ENCODE results near the gene TBC1D22A. TPM values are rescaled to one million over a fixed set of nuclear protein-coding genes. Genes with fewer than 3 reads are reported as not detected.

The TBC1D22A gene
- polyA plus RNA-seq, 1 of the 3 experiments (the other 2 are of a cell fraction): 16.5 TPM

- Histone ChIP-seq H3K36me3 (replicated peaks in 1 of 2; ENCODE audit: control insufficient read depth in 1 of 2, insufficient read depth in 2 of 2, low read length in 1 of 2) (peaks cover 0 to 10% of the 10 kb centered on the region in 2 experiments), H3K4me2 (no peak overlapping the region), H3F3A (replicated peaks; ENCODE audit: insufficient read depth) (no peaks in the 10 kb centered on the region), H2AFZ (ENCODE audit: low read depth) (no peak overlapping the region), H3K9me3 (no peaks in the 10 kb centered on the region), H3K27ac (ENCODE audit: low read depth in 2 of 2, low read length in 1 of 2) (no peak overlapping the region), H3K9me2 (no peaks in the 10 kb centered on the region), H3K27me3 (ENCODE audit: insufficient read depth) (no peaks in the 10 kb centered on the region), H3K79me2 (ENCODE audit: insufficient read depth) (no peaks in the 10 kb centered on the region), H3K4me1 (ENCODE audit: control insufficient read depth in 1 of 2, insufficient read depth in 2 of 2, low read depth in 1 of 2, low read length in 1 of 2) (peaks cover 0 to 2% of the 10 kb centered on the region in 2 experiments; a peak in 1 of 4 replicates), H3K4me3 (ENCODE audit: low read depth in 2 of 2, low read length in 1 of 2) (no peak overlapping the region), H3K9ac (no peak overlapping the region), H4K20me1 (ENCODE audit: insufficient read depth) (no peaks in the 10 kb centered on the region)
- ChIA-PET CTCF (interaction anchor here (0.9 to 1.6 kb wide), 5 partner anchors 9 to 199 kb away, joined by 3 to 8 read pairs (median 4); no protein-coding TSS in a partner anchor), POLR2A (no interaction called here)
- no peak for DNase-seq
- 96% methylated on average over 15 of the region's 15 CpGs for WGBS (ENCODE audit: low lambda C conversion rate)
- TF ChIP-seq TAF1 (IDR thresholded peaks at IDR 0.05; ENCODE audit: borderline replicate concordance, low read depth, low read length) (no peak), EZH2phosphoT487 (IDR thresholded peaks at IDR 0.05; ENCODE audit: borderline replicate concordance, low read depth) (no peak), MAX (IDR thresholded peaks at IDR 0.05; ENCODE audit: low read depth) (no peak), FOSL2 (IDR thresholded peaks at IDR 0.05; ENCODE audit: borderline replicate concordance, low read depth) (no peak), MXI1 (IDR thresholded peaks at IDR 0.05; ENCODE audit: low read depth, low read length) (no peak), NFIC (IDR thresholded peaks at IDR 0.05; ENCODE audit: borderline replicate concordance) (no peak), RAD21 (IDR thresholded peaks at IDR 0.05; ENCODE audit: low read length) (no peak), POLR2AphosphoS5 (IDR thresholded peaks at IDR 0.05; ENCODE audit: low read depth, low read length) (no peak), USF1 (IDR thresholded peaks at IDR 0.05; ENCODE audit: borderline replicate concordance, low read depth) (no peak), RCOR1 (IDR thresholded peaks at IDR 0.05; ENCODE audit: low read length) (no peak), TEAD4 (IDR thresholded peaks at IDR 0.05; ENCODE audit: borderline replicate concordance, insufficient read depth) (no peak), RFX5 (IDR thresholded peaks at IDR 0.05; ENCODE audit: low read length) (no peak)
- TF ChIP-seq, protein P1, sequence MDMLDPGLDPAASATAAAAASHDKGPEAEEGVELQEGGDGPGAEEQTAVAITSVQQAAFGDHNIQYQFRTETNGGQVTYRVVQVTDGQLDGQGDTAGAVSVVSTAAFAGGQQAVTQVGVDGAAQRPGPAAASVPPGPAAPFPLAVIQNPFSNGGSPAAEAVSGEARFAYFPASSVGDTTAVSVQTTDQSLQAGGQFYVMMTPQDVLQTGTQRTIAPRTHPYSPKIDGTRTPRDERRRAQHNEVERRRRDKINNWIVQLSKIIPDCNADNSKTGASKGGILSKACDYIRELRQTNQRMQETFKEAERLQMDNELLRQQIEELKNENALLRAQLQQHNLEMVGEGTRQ (IDR thresholded peaks at IDR 0.05; ENCODE audit: borderline replicate concordance, low read depth, low read length): no peak
Measured at GRCh38 chr22:46997311-46997970, 235.0 kb downstream of the TBC1D22A start.

DNA sequence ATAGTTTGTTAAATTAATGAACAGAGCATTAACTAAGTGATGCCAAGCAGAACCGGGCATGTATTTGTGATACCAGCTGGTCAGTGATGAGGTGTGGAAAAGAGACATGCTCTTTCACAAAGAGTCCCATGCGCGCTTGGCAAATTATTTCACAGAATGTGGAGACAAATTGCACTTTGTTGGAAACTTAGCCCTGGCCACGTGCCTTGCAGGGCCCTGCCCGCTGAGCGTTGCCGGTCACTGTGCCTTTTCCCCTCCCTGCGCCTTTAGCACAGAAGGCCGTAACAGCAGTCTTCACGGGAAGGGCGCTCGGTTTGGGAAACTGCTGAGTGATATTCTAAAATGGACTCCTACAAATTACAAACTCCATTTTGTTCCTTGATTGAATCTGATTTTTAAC is 235.9 kb downstream of the TBC1D22A start:
- ChIA-PET POLR2A (no interaction called here), CTCF (interaction anchor here (1.3 kb wide), 1 partner anchor 200 kb away, joined by 4 read pairs; no protein-coding TSS in a partner anchor)
- no peaks in the 10 kb centered on the region for H3K9me2 ChIP-seq
- no peak overlapping the region for H2AFZ ChIP-seq (ENCODE audit: low read depth)
- H3K9ac ChIP-seq: no peak overlapping the region
- no peak overlapping the region for H3K4me3 ChIP-seq (ENCODE audit: low read depth in 2 of 2, low read length in 1 of 2)
- peaks cover 0 to 2% of the 10 kb centered on the region in 2 experiments; a peak in 1 of 4 replicates for H3K4me1 ChIP-seq (ENCODE audit: control insufficient read depth in 1 of 2, insufficient read depth in 2 of 2, low read depth in 1 of 2, low read length in 1 of 2)
- peaks cover 0 to 10% of the 10 kb centered on the region in 2 experiments for H3K36me3 ChIP-seq (replicated peaks in 1 of 2; ENCODE audit: control insufficient read depth in 1 of 2, insufficient read depth in 2 of 2, low read length in 1 of 2)
- H3K4me2 ChIP-seq: no peak overlapping the region
- H3K9me3 ChIP-seq: no peaks in the 10 kb centered on the region
- H3F3A ChIP-seq (replicated peaks; ENCODE audit: insufficient read depth): no peaks in the 10 kb centered on the region
- H4K20me1 ChIP-seq (ENCODE audit: insufficient read depth): no peaks in the 10 kb centered on the region
- H3K27me3 ChIP-seq (ENCODE audit: insufficient read depth): no peaks in the 10 kb centered on the region
- WGBS (ENCODE audit: low lambda C conversion rate): 96% methylated on average over 12 of the region's 12 CpGs
- DNase-seq: no peak
- no peak overlapping the region for H3K27ac ChIP-seq (ENCODE audit: low read depth in 2 of 2, low read length in 1 of 2)
- no peaks in the 10 kb centered on the region for H3K79me2 ChIP-seq (ENCODE audit: insufficient read depth)
- no peak for TF ChIP-seq CHD2 (IDR thresholded peaks at IDR 0.05; ENCODE audit: low read length, partially characterized antibody)
- TF ChIP-seq SIN3A (IDR thresholded peaks at IDR 0.05; ENCODE audit: borderline replicate concordance, low read depth, low read length): no peak
- TF ChIP-seq RCOR1 (IDR thresholded peaks at IDR 0.05; ENCODE audit: low read length): no peak
- TF ChIP-seq NFIC (IDR thresholded peaks at IDR 0.05; ENCODE audit: borderline replicate concordance): no peak
- no peak for TF ChIP-seq MEF2A (IDR thresholded peaks at IDR 0.05; ENCODE audit: borderline replicate concordance, low read depth)
- TF ChIP-seq MXI1 (IDR thresholded peaks at IDR 0.05; ENCODE audit: low read depth, low read length): no peak
- TF ChIP-seq TCF12 (IDR thresholded peaks at IDR 0.05): no peak
- TF ChIP-seq POLR2AphosphoS5 (IDR thresholded peaks at IDR 0.05; ENCODE audit: low read depth, low read length): no peak
- TF ChIP-seq EP300 (IDR thresholded peaks at IDR 0.05; ENCODE audit: borderline replicate concordance in 1 of 2, low read depth in 1 of 2, low read length in 1 of 2): no peak
- no peak for TF ChIP-seq IRF3 (IDR thresholded peaks at IDR 0.05; ENCODE audit: low read depth, low read length)
- no peak for TF ChIP-seq PBX3 (IDR thresholded peaks at IDR 0.05)
- TF ChIP-seq FOSL2 (IDR thresholded peaks at IDR 0.05; ENCODE audit: borderline replicate concordance, low read depth): no peak
- no peak for TF ChIP-seq SMC3 (IDR thresholded peaks at IDR 0.05; ENCODE audit: low read depth, low read length)
- no peak for TF ChIP-seq FOXM1 (IDR thresholded peaks at IDR 0.05; ENCODE audit: low read depth)
- no peak for TF ChIP-seq NRF1 (IDR thresholded peaks at IDR 0.05; ENCODE audit: low read depth, low read length)
